Right lobe of liver (tissue), 4 donors: ENCODE results near the gene CNTN6.

Experiments
- POLR2A ChIP-seq: fragments of 450-650 bp; IDR thresholded peaks from one replicate; pipeline ENCODE4 v1.6.1; 2017; ENCODE audit warnings: antibody characterized with exemption, mild to moderate bottlenecking
- TF ChIP-seq, protein P1 (sequence below), 4 donors: fragments of 200-600 bp in 3 of 4; fragments of 450-650 bp in 1 of 4; IDR thresholded peaks; one replicate each; pipeline versions ENCODE4 v1.5.1 to v1.8.0; 2016 to 2022; ENCODE audit warnings: antibody characterized with exemption in 4 of 4, mild to moderate bottlenecking in 2 of 4
- donor health status: DM: no; HTN: no; CAD: no.
- donor health status: DM: no; HTN: no; CAD: no.
- donor health status: DM: no; HTN: yes; CAD: no.

GRCh38 chr3:1287815-1288214 is 195.0 kb downstream of the CNTN6 start:
- TF ChIP-seq, protein P1, sequence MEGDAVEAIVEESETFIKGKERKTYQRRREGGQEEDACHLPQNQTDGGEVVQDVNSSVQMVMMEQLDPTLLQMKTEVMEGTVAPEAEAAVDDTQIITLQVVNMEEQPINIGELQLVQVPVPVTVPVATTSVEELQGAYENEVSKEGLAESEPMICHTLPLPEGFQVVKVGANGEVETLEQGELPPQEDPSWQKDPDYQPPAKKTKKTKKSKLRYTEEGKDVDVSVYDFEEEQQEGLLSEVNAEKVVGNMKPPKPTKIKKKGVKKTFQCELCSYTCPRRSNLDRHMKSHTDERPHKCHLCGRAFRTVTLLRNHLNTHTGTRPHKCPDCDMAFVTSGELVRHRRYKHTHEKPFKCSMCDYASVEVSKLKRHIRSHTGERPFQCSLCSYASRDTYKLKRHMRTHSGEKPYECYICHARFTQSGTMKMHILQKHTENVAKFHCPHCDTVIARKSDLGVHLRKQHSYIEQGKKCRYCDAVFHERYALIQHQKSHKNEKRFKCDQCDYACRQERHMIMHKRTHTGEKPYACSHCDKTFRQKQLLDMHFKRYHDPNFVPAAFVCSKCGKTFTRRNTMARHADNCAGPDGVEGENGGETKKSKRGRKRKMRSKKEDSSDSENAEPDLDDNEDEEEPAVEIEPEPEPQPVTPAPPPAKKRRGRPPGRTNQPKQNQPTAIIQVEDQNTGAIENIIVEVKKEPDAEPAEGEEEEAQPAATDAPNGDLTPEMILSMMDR (IDR thresholded peaks at IDR 0.05): no peak
- no peak for TF ChIP-seq POLR2A
